ENCODE data around the gene ARPC5L. TPM values are rescaled to one million over a fixed set of nuclear protein-coding genes. Genes with fewer than 3 reads are reported as not detected.
A peak's percentile ranks its signal among the peaks of the same experiment; 100 is the strongest.

The ARPC5L gene
- total RNA-seq, 1 donor from 2014 or later: 7.3 TPM

DNA sequence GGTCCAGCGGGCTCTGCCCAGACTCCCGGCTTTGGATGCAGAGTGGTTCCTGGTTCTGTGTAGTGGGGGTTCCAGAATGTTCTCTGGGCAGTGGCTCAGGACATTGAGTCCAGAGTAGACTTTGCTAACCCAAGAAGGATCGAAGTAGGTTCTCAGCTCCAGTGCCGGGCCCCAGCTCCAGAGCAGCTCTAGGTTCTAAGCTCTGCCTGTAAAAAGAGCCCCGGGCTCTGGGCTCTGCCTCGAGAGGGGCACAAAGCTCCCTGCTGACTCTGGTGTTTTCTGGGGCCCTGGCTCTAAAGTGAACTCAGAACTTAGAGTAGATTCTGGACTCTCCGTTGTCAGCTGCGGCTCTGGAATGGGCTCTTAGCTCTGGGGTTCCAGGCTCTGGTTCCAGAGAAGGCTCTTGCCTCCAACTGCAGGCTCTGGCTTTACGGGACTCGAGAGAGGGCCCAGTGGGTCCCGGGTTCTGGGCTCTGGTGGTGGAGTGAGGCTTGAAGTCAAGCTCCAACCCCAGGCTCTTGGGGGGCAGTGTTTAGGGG lies 8.3 kb upstream of the ARPC5L start:
- H3K4me1 ChIP-seq (ENCODE audit: control insufficient read depth in 3 of 3, insufficient read depth in 3 of 3, low read length in 3 of 3): peaks cover 23 to 32% (median 30%) of the 10 kb centered on the region in 3 donors
- peaks cover 19 to 23% (median 21%) of the 10 kb centered on the region in 3 donors for H3K36me3 ChIP-seq (ENCODE audit: control insufficient read depth in 3 of 3, insufficient read depth in 3 of 3, low read length in 3 of 3)
- no peaks in the 10 kb centered on the region for H3K27me3 ChIP-seq (ENCODE audit: control insufficient read depth in 3 of 3, insufficient read depth in 3 of 3, low read length in 3 of 3)
- H3K4me3 ChIP-seq (ENCODE audit: low read length in 3 of 3): peak overlapping the region in 1 of 3 donors; percentile 75
- no peak overlapping the region for H3K27ac ChIP-seq (ENCODE audit: low read depth, low read length)
- H3K9me3 ChIP-seq (ENCODE audit: control insufficient read depth in 3 of 3, low read length in 3 of 3): no peaks in the 10 kb centered on the region
- H3K9ac ChIP-seq (ENCODE audit: low read depth in 1 of 3, low read length in 3 of 3): peak overlapping the region; percentile 33 to 78 (median 61)

GRCh38 chr9:124854161-124854560 lies 7.8 kb upstream of the ARPC5L start:
- peaks cover 28 to 37% (median 35%) of the 10 kb centered on the region in 3 donors for H3K4me1 ChIP-seq (ENCODE audit: control insufficient read depth in 3 of 3, insufficient read depth in 3 of 3, low read length in 3 of 3)
- peaks cover 24 to 27% (median 25%) of the 10 kb centered on the region in 3 donors for H3K36me3 ChIP-seq (ENCODE audit: control insufficient read depth in 3 of 3, insufficient read depth in 3 of 3, low read length in 3 of 3)
- H3K4me3 ChIP-seq (ENCODE audit: low read length in 3 of 3): no peak overlapping the region
- no peaks in the 10 kb centered on the region for H3K27me3 ChIP-seq (ENCODE audit: control insufficient read depth in 3 of 3, insufficient read depth in 3 of 3, low read length in 3 of 3)
- no peak overlapping the region for H3K9ac ChIP-seq (ENCODE audit: low read depth in 1 of 3, low read length in 3 of 3)
- H3K27ac ChIP-seq (ENCODE audit: low read depth, low read length): no peak overlapping the region
- no peaks in the 10 kb centered on the region for H3K9me3 ChIP-seq (ENCODE audit: control insufficient read depth in 3 of 3, low read length in 3 of 3)

DNA sequence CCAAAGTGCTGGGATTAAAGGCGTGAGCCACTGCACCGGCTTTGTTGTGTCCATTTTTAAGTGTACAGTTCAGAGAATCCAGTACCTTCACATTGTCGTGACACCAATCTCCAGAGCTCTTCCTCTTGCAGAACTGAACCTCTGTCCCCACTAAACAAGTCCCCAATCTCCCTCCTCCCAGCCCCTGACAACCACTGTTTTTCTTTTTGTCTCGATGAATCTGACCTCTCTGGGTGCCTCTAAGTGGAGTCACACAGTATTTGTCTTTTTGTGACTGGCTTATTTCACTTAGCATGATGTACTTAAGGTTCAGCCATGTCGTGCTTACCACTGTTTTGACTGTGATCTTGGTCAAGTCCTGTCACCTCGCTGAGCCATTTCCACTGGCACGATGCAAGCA lies 7.1 kb upstream of the ARPC5L start:
- no peak overlapping the region for H3K9ac ChIP-seq (ENCODE audit: low read depth in 1 of 3, low read length in 3 of 3)
- no peaks in the 10 kb centered on the region for H3K9me3 ChIP-seq (ENCODE audit: control insufficient read depth in 3 of 3, low read length in 3 of 3)
- H3K4me1 ChIP-seq (ENCODE audit: control insufficient read depth in 3 of 3, insufficient read depth in 3 of 3, low read length in 3 of 3): peaks cover 33 to 44% (median 40%) of the 10 kb centered on the region in 3 donors
- H3K4me3 ChIP-seq (ENCODE audit: low read length in 3 of 3): no peak overlapping the region
- H3K27me3 ChIP-seq (ENCODE audit: control insufficient read depth in 3 of 3, insufficient read depth in 3 of 3, low read length in 3 of 3): no peaks in the 10 kb centered on the region
- no peak overlapping the region for H3K27ac ChIP-seq (ENCODE audit: low read depth, low read length)
- peaks cover 30 to 34% (median 31%) of the 10 kb centered on the region in 3 donors for H3K36me3 ChIP-seq (ENCODE audit: control insufficient read depth in 3 of 3, insufficient read depth in 3 of 3, low read length in 3 of 3)

DNA sequence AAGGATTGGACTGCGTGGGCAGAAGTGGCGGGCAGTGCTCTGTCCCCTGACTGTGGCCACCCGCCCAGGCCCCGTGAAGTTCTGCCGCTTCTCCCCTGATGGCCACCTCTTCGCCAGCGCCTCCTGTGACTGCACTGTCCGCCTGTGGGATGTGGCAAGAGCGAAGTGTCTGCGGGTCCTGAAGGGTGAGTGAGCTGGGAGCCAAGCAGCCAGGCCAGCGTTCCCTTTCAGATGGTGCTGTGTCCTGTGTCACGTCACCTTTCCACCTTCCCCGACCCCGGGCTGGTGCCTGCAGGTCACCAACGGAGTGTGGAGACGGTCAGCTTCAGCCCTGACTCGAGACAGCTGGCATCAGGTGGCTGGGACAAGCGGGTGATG lies 6.4 kb upstream of the ARPC5L start:
- Histone ChIP-seq H3K36me3 (ENCODE audit: control insufficient read depth in 3 of 3, insufficient read depth in 3 of 3, low read length in 3 of 3) (peaks cover 37 to 41% (median 38%) of the 10 kb centered on the region in 3 donors), H3K27me3 (ENCODE audit: control insufficient read depth in 3 of 3, insufficient read depth in 3 of 3, low read length in 3 of 3) (no peaks in the 10 kb centered on the region), H3K4me3 (ENCODE audit: low read length in 3 of 3) (no peak overlapping the region), H3K9ac (ENCODE audit: low read depth in 1 of 3, low read length in 3 of 3) (no peak overlapping the region), H3K4me1 (ENCODE audit: control insufficient read depth in 3 of 3, insufficient read depth in 3 of 3, low read length in 3 of 3) (peaks cover 40 to 51% (median 43%) of the 10 kb centered on the region in 3 donors), H3K9me3 (ENCODE audit: control insufficient read depth in 3 of 3, low read length in 3 of 3) (no peaks in the 10 kb centered on the region), H3K27ac (ENCODE audit: low read depth, low read length) (no peak overlapping the region)

- peaks cover 40 to 43% (median 40%) of the 10 kb centered on the region in 3 donors for H3K36me3 ChIP-seq (ENCODE audit: control insufficient read depth in 3 of 3, insufficient read depth in 3 of 3, low read length in 3 of 3)
- H3K4me3 ChIP-seq (ENCODE audit: low read length in 3 of 3): no peak overlapping the region
- H3K4me1 ChIP-seq (ENCODE audit: control insufficient read depth in 3 of 3, insufficient read depth in 3 of 3, low read length in 3 of 3): peaks cover 45 to 57% (median 46%) of the 10 kb centered on the region in 3 donors
Measured at GRCh38 chr9:124855944-124856765, 5.8 kb upstream of the ARPC5L start.

DNA sequence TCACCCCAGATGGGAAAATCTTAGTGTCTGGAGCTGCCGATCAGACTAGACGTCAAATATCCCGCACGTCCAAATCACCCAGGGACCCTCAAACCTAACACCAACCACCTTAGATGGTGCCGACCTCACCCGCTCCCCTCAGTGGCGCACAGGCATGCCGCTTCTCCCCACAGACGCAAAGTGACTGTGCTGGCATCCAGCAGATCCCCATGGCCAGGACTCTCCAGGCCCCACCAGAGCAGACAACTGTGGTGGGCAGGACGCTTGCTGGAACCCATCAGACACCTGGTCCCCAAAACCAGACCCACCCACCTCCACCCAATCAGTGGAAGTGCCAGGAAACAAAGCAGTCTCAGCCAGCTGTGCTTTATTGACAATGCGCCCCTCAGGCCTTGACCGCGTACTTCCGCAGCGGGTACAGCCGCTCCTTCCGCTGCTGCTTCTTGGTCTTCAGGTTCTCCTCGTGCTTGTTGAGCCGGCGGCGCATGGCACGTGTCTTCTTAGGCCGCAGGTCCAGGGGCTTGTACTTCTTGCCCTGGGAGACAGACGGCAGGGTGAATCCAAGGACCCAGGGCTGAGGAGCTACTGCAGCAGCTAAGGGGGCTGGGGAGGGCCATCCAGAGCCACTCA lies 4.3 kb upstream of the ARPC5L start:
- H3K27me3 ChIP-seq (ENCODE audit: control insufficient read depth in 3 of 3, insufficient read depth in 3 of 3, low read length in 3 of 3): no peaks in the 10 kb centered on the region
- peak overlapping the region in 1 of 3 donors; percentile 1 for H3K9ac ChIP-seq (ENCODE audit: low read depth in 1 of 3, low read length in 3 of 3)
- no peak overlapping the region for H3K27ac ChIP-seq (ENCODE audit: low read depth, low read length)
- H3K9me3 ChIP-seq (ENCODE audit: control insufficient read depth in 3 of 3, low read length in 3 of 3): no peaks in the 10 kb centered on the region
- peaks cover 32 to 56% (median 35%) of the 10 kb centered on the region in 3 donors for H3K4me1 ChIP-seq (ENCODE audit: control insufficient read depth in 3 of 3, insufficient read depth in 3 of 3, low read length in 3 of 3)
- peaks cover 40 to 43% (median 40%) of the 10 kb centered on the region in 3 donors for H3K36me3 ChIP-seq (ENCODE audit: control insufficient read depth in 3 of 3, insufficient read depth in 3 of 3, low read length in 3 of 3)
- H3K4me3 ChIP-seq (ENCODE audit: low read length in 3 of 3): no peak overlapping the region

More at GRCh38 chr9:124855944-124856765, 5.8 kb upstream of the ARPC5L start:
- Histone ChIP-seq H3K9ac (ENCODE audit: low read depth in 1 of 3, low read length in 3 of 3) (no peak overlapping the region), H3K9me3 (ENCODE audit: control insufficient read depth in 3 of 3, low read length in 3 of 3) (no peaks in the 10 kb centered on the region), H3K27me3 (ENCODE audit: control insufficient read depth in 3 of 3, insufficient read depth in 3 of 3, low read length in 3 of 3) (no peaks in the 10 kb centered on the region), H3K27ac (ENCODE audit: low read depth, low read length) (no peak overlapping the region)

DNA sequence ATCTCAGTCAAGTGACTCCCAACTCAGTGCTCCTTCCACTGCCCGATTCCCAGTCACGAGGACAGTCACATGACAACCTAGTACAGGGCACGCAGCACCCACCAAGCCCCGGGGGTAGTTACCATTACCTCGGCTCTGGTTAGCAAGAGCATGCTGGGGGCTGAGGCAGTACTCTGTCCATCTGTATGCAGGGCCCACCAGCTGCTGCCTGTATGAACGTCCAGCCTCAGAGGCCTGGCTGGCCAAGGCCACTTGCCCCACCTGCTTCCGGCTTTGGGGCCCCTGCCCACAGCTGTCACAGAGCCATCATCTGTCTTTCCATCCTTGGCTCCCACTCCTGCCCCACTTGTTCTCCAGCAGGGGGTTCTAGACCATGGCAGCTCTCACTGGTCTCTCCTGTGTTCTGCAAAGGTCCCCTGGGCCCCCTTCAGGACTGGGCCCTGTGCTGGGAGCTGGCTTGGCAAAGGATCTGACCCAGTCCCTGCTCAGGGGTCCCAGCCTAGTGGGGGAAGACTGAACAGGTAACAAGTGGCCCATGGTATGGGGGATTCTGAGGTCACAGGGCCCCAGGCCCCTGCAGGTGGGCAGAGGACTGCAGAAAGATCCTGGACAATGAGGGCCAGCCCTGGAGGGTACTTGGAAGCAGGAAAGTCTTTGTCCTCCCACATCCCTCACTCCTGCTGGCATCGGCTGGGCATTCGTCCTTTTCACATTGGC lies 3.4 kb upstream of the ARPC5L start:
- no peak overlapping the region for H3K27ac ChIP-seq (ENCODE audit: low read depth, low read length)
- H3K4me1 ChIP-seq (ENCODE audit: control insufficient read depth in 3 of 3, insufficient read depth in 3 of 3, low read length in 3 of 3): peaks cover 29 to 48% (median 32%) of the 10 kb centered on the region in 3 donors
- no peaks in the 10 kb centered on the region for H3K27me3 ChIP-seq (ENCODE audit: control insufficient read depth in 3 of 3, insufficient read depth in 3 of 3, low read length in 3 of 3)
- H3K9ac ChIP-seq (ENCODE audit: low read depth in 1 of 3, low read length in 3 of 3): peak overlapping the region; percentile 52 to 98 (median 92)
- peaks cover 40 to 43% (median 40%) of the 10 kb centered on the region in 3 donors for H3K36me3 ChIP-seq (ENCODE audit: control insufficient read depth in 3 of 3, insufficient read depth in 3 of 3, low read length in 3 of 3)
- H3K9me3 ChIP-seq (ENCODE audit: control insufficient read depth in 3 of 3, low read length in 3 of 3): no peaks in the 10 kb centered on the region
- H3K4me3 ChIP-seq (ENCODE audit: low read length in 3 of 3): no peak overlapping the region

DNA sequence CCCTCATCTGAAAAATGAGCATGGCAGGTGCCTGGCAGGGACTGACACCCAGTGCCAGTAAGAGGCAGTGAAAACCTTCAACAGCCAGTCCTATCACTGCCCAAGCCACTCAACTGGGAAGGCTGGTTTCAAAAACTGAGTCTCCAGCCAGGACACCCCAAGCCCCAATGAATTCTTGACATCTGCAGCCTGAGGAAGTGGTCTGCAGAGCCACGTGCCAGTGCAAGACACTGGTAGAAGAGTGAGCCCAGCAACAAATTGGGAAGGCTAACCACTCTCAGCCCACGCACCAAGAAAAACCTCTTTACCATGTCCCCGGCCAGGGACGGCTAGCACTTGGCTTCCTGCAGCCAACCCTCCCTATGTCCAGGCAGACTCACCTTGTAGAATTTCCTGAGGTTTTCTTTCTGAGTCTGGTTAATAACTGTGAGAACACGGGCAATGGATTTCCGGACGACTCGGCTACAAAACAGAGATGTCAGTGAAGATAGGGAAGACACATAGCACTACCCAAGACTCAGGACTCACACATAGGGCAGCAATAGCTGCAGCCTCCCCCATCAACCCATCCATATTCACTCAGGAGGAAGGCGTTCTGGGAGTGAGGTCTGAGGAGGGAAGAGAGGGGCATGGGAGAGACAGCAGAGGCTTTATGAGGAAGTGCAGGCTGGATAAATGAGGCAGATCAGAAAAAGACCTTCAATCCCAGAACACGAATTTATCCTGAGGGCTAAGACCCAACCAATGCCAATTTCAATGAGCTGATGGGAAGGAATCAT lies 1.9 kb upstream of the ARPC5L start:
- no peak overlapping the region for H3K27ac ChIP-seq (ENCODE audit: low read depth, low read length)
- H3K27me3 ChIP-seq (ENCODE audit: control insufficient read depth in 3 of 3, insufficient read depth in 3 of 3, low read length in 3 of 3): no peaks in the 10 kb centered on the region
- peaks cover 40 to 43% (median 40%) of the 10 kb centered on the region in 3 donors for H3K36me3 ChIP-seq (ENCODE audit: control insufficient read depth in 3 of 3, insufficient read depth in 3 of 3, low read length in 3 of 3)
- no peaks in the 10 kb centered on the region for H3K9me3 ChIP-seq (ENCODE audit: control insufficient read depth in 3 of 3, low read length in 3 of 3)
- peaks cover 29 to 46% (median 33%) of the 10 kb centered on the region in 3 donors for H3K4me1 ChIP-seq (ENCODE audit: control insufficient read depth in 3 of 3, insufficient read depth in 3 of 3, low read length in 3 of 3)
- H3K9ac ChIP-seq (ENCODE audit: low read depth in 1 of 3, low read length in 3 of 3): peak overlapping the region; percentile 90 to 98 (median 92)
- peak overlapping the region; percentile 6 to 97 (median 69) for H3K4me3 ChIP-seq (ENCODE audit: low read length in 3 of 3)
